K562 (cell line): ENCODE data around the gene CFAP157. TPM values are rescaled to one million over a fixed set of nuclear protein-coding genes. Genes with fewer than 3 reads are reported as not detected.

Experiments used
- ATAC-seq: fragments of 200-7000 bp; cut with Tn5 transposase; 3 replicates; pipeline ENCODE4 v1.9.1; 2020; ENCODE audit warnings: moderate library complexity
- BruUV-seq: library from RNA; stranded (reverse); fragments of 400-500 nt; replicated peaks from 2 replicates; lab custom pipeline; 2021; lab: Mats Ljungman, UMichigan
- CTCF ChIA-PET: fragments of 300-600 bp; formaldehyde crosslinking; extraction: SDS; loops from one replicate; lab custom pipeline; 2021; ENCODE audit warnings: low intra/inter-chr PET ratio; lab: Yijun Ruan, JAX
- POLR2A ChIA-PET: fragments of 300-600, 350-650 bp; sonication (Branson Sonifier 250); formaldehyde crosslinking; extraction: SDS; loops from one replicate; lab custom pipeline; 2021; ENCODE audit warnings: antibody characterized with exemption, inconsistent platforms; lab: Yijun Ruan, JAX
- DNase-seq, 4 experiments: peaks; one replicate each; pipeline versions ENCODE4 v3.0.0 to v3.0.0-alpha.2; 2011 to 2018; ENCODE audit warnings: low spot score in 3 of 4, mixed read lengths in 3 of 4; ENCODE audit errors: extremely low read depth in 1 of 4
- FAIRE-seq: peaks from 2 replicates; lab custom pipeline; 2011; peaks lifted over from hg19 to GRCh38; lab: Jason Lieb, UNC
- H2AFZ ChIP-seq: 2 replicates; pipeline ENCODE4 v1.6.0; 2011; ENCODE audit warnings: low read depth, low read length, control low read depth, inconsistent platforms
- H3K27ac ChIP-seq: fragments of 200-600 bp; 3 replicates; pipeline ENCODE4 v1.8.0; 2011; ENCODE audit warnings: low read depth, mild to moderate bottlenecking, control low read depth, inconsistent platforms, low read length, moderate library complexity, mixed read lengths; ENCODE audit errors: extremely low read depth
- H3K27me3 ChIP-seq, 2 experiments: fragments of 300-600 bp in 1 of 2; 2 replicates in 1 of 2; 3 replicates in 1 of 2; pipeline versions ENCODE4 v1.6.0 to v1.8.0; 2011; ENCODE audit warnings: inconsistent platforms in 2 of 2, low read length in 2 of 2, mild to moderate bottlenecking in 1 of 2, mixed read lengths in 1 of 2, moderate library complexity in 1 of 2; ENCODE audit not compliant: control insufficient read depth in 2 of 2, insufficient read depth in 2 of 2
- H3K36me3 ChIP-seq: fragments of 300-600 bp; 3 replicates; pipeline ENCODE4 v1.8.0; 2011; ENCODE audit warnings: mild to moderate bottlenecking, low read length, inconsistent platforms; ENCODE audit not compliant: control insufficient read depth, insufficient read depth
- H3K4me1 ChIP-seq, 2 experiments: fragments of 200-600 bp in 1 of 2; replicated peaks in 1 of 2; 2 replicates in 1 of 2; 3 replicates in 1 of 2; pipeline versions ENCODE4 v1.5.1 to v1.8.0; 2011; ENCODE audit warnings: inconsistent platforms in 2 of 2, low read length in 2 of 2, mild to moderate bottlenecking in 1 of 2, mixed read lengths in 1 of 2, moderate library complexity in 1 of 2; ENCODE audit not compliant: control insufficient read depth in 2 of 2, insufficient read depth in 2 of 2
- H3K4me2 ChIP-seq: 2 replicates; pipeline ENCODE4 v1.6.1; 2011; ENCODE audit warnings: low read length, control low read depth, inconsistent platforms, mixed read lengths; ENCODE audit not compliant: insufficient read depth
- H3K4me3 ChIP-seq: fragments of 200-600 bp; sonication (generic), shearing (Covaris generic); 2 replicates; pipeline ENCODE4 v1.5.1; 2016; ENCODE audit warnings: control low read depth, inconsistent platforms
- H3K79me2 ChIP-seq: fragments of 200-600 bp; 3 replicates; pipeline ENCODE4 v1.8.0; 2011; ENCODE audit warnings: low read length, inconsistent platforms; ENCODE audit not compliant: control insufficient read depth, insufficient read depth
- H3K9ac ChIP-seq, 2 experiments: 2 replicates each; pipeline versions ENCODE4 v1.6.0 to v1.6.1; 2011; ENCODE audit warnings: low read depth in 2 of 2, low read length in 2 of 2, control low read depth in 1 of 2, inconsistent platforms in 1 of 2, mild to moderate bottlenecking in 1 of 2, mixed read lengths in 1 of 2; ENCODE audit not compliant: insufficient read depth in 1 of 2
- H3K9me1 ChIP-seq: one replicate; pipeline ENCODE4 v1.6.0; 2011; ENCODE audit warnings: inconsistent platforms, mild to moderate bottlenecking, low read length, moderate library complexity; ENCODE audit not compliant: control insufficient read depth, insufficient read depth
- H3K9me3 ChIP-seq: replicated peaks from 2 replicates; pipeline ENCODE4 v1.5.1; 2011; ENCODE audit warnings: low read depth, low read length, inconsistent platforms; ENCODE audit not compliant: control insufficient read depth, insufficient read depth
- H4K20me1 ChIP-seq: replicated peaks from 2 replicates; pipeline ENCODE4 v1.6.1; 2011; ENCODE audit warnings: low read length, inconsistent platforms, mixed read lengths; ENCODE audit not compliant: control insufficient read depth, insufficient read depth
- CBFA2T3 ChIP-seq: fragments of 450-650 bp; IDR thresholded peaks from 2 replicates; pipeline ENCODE4 v1.6.1; 2017
- CC2D1A ChIP-seq: fragments of 450-650 bp; IDR thresholded peaks from 2 replicates; pipeline ENCODE4 v1.6.1; 2017; ENCODE audit warnings: mild to moderate bottlenecking
- HLTF ChIP-seq: fragments of 450-650 bp; IDR thresholded peaks from 2 replicates; pipeline ENCODE4 v1.6.1; 2016
- KDM2B ChIP-seq: fragments of 250-450 bp; sonication (Bioruptor Pico); IDR thresholded peaks from 2 replicates; pipeline ENCODE4 v1.8.0; 2021; ENCODE audit warnings: mild to moderate bottlenecking, moderate library complexity
- MCM3 ChIP-seq: fragments of 450-650 bp; IDR thresholded peaks from 2 replicates; pipeline ENCODE4 v1.6.1; 2016
- WGBS: fragments of 100-300 bp; shearing (Covaris generic); methylation state at CpG from one replicate; pipeline ENCODE4 v1.1.6; 2016; ENCODE audit warnings: low coverage, mixed read lengths; ENCODE audit not compliant: insufficient coverage; ENCODE audit errors: missing lambda C conversion rate; 5-methylcytosine and 5-hydroxymethylcytosine counted together
- in situ Hi-C: fragments of 300-500 bp; cut with MboI; formaldehyde crosslinking; loops from 4 replicates; pipeline ENCODE4 v1.15.0; 2018; ENCODE audit warnings: inconsistent platforms, mixed read lengths
- intact Hi-C: fragments of 100-400 bp; cut with micrococcal nuclease; formaldehyde crosslinking; loops from 2 replicates; pipeline ENCODE4 v1.14.2; 2022
- polyA plus RNA-seq, 8 experiments: library from polyadenylated mRNA; depleted of rRNA in 4 of 8; stranded (reverse) in 5 of 8; unstranded in 3 of 8; fragments of >200 nt; fragmentation: Nextera tagmentation in 2 of 8; fragmentation: Illumina TruSeq in 1 of 8; extraction: Ambion mirVana in 2 of 8; extraction: Trizol in 1 of 8; gene quantifications; 2 replicates each; pipeline versions ENCODE4 v1.2.1 to v1.2.3, GENCODE V29; 2011 to 2014; ENCODE audit warnings: inconsistent platforms in 1 of 8, missing spikeins in 1 of 8
- total RNA-seq, 7 experiments: library from RNA; depleted of rRNA in 6 of 7; stranded (reverse); fragments of >200 nt in 6 of 7; fragmentation: Illumina TruSeq in 2 of 7; extraction: Trizol in 2 of 7; gene quantifications; 2 replicates each; pipeline versions ENCODE4 v1.2.1 to v1.2.3, GENCODE V29; 2011 to 2021; ENCODE audit warnings: low replicate concordance in 1 of 7
- TF ChIP-seq, protein P1 (sequence below): sonication (generic); formaldehyde crosslinking; IDR thresholded peaks from 2 replicates; pipeline ENCODE4 v1.5.0; 2020; ENCODE audit warnings: missing genetic modification reagents
- TF ChIP-seq, protein P2 (sequence below): sonication (generic); formaldehyde crosslinking; IDR thresholded peaks from 2 replicates; pipeline ENCODE4 v1.8.0; 2022; ENCODE audit warnings: missing genetic modification reagents, mild to moderate bottlenecking, moderate library complexity, borderline replicate concordance

Gene CFAP157
- total and polyA plus RNA-seq, 9 of the 15 experiments (the other 6 are each of a cell fraction or from before 2014, with no cell fraction given): 0.03 TPM; not detected in 8

DNA sequence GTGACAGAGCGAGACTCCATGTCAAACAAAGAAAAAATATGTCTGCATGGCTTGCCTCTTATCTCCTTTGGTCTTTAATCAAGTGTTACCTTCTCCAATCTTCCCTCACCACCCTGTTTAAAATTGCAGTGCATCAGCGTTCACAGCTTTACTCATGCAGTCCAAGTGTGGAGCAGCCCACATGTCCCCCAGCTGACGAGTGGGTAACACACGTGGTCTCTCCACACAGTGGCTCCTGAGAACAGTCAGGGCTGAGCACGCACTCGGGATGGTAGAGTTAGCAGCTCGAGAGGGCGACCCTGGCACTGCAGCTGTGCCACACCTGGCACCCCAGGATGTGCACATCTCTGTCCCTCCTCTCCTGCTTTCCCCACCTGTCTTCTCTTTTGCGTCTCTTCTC lies 25.9 kb upstream of the CFAP157 start:
- intact Hi-C loops: no loop called here
- Histone ChIP-seq H3K27me3 (no peaks in the 10 kb centered on the region), H3K4me1 (no peaks in the 10 kb centered on the region; a peak in 1 of 5 replicates), H3K9ac (peak overlapping the region in 1 of 2 experiments; percentile 50; a peak in 1 of 4 replicates), H2AFZ (no peak overlapping the region), H3K9me1 (no peaks in the 10 kb centered on the region), H3K79me2 (no peaks in the 10 kb centered on the region)
- CTCF ChIA-PET: no interaction called here
- no peak for FAIRE-seq
- TF ChIP-seq CBFA2T3: 0 out of 2 replicates have a peak, but pooled peaks have one; percentile 11
- TF ChIP-seq KDM2B: no peak
- no peak for TF ChIP-seq HLTF
- TF ChIP-seq MCM3: no peak
- TF ChIP-seq, protein P1, sequence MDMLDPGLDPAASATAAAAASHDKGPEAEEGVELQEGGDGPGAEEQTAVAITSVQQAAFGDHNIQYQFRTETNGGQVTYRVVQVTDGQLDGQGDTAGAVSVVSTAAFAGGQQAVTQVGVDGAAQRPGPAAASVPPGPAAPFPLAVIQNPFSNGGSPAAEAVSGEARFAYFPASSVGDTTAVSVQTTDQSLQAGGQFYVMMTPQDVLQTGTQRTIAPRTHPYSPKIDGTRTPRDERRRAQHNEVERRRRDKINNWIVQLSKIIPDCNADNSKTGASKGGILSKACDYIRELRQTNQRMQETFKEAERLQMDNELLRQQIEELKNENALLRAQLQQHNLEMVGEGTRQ (CRISPR knock-in tag): no peak
- TF ChIP-seq CC2D1A: no peak
- TF ChIP-seq, protein P2, sequence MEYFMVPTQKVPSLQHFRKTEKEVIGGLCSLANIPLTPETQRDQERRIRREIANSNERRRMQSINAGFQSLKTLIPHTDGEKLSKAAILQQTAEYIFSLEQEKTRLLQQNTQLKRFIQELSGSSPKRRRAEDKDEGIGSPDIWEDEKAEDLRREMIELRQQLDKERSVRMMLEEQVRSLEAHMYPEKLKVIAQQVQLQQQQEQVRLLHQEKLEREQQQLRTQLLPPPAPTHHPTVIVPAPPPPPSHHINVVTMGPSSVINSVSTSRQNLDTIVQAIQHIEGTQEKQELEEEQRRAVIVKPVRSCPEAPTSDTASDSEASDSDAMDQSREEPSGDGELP (CRISPR knock-in tag): 0 out of 2 replicates have a peak, but pooled peaks have one; percentile 16
- TF ChIP-seq, all 486 proteins: peak for 2
- H3K4me3 ChIP-seq: no peak overlapping the region
- no peak overlapping the region for H3K4me2 ChIP-seq
- no peaks in the 10 kb centered on the region for H3K9me3 ChIP-seq
- H4K20me1 ChIP-seq: no peaks in the 10 kb centered on the region
- H3K27ac ChIP-seq: no peak overlapping the region
- POLR2A ChIA-PET: interaction anchor here (0.6 to 2.3 kb wide), 3 partner anchors 11 to 207 kb away, joined by 4 to 6 read pairs (median 5); no protein-coding TSS in a partner anchor
- WGBS: 55% methylated on average over 9 of the region's 9 CpGs
- DNase-seq: no peak
- in situ Hi-C loops: no loop called here
- BruUV-seq: no TSS peak
- no peak for ATAC-seq
- H3K36me3 ChIP-seq: peaks cover 32% of the 10 kb centered on the region; the same call in 2 of the 3 replicates
